T-helper 2 cell treated with Interferon-gamma antibody and Interleukin-4, amounts not matched to agents 5 μg/mL and 100 μg/mL, for 36 hours (primary cell): ENCODE data around the gene EEF1G.
"Not testable (repeated sequence)": the region's sequence is repeated elsewhere in the genome, so short reads cannot be mapped to it uniquely, and the experiment has no call there.

ENCODE experiments used
- DNase-seq: peaks from one replicate; pipeline ENCODE4 v3.0.0; 2021; ENCODE audit warnings: low spot score
- H3K27ac Mint-ChIP-seq: one replicate; pipeline ENCODE4 v1.8.0; 2021; ENCODE audit warnings: mild to moderate bottlenecking, mixed read lengths
- H3K27me3 Mint-ChIP-seq: one replicate; pipeline ENCODE4 v1.8.0; 2021; ENCODE audit warnings: low read depth, mixed read lengths
- H3K36me3 Mint-ChIP-seq: one replicate; pipeline ENCODE4 v1.8.0; 2021; ENCODE audit warnings: low read depth, mixed read lengths
- H3K4me1 Mint-ChIP-seq: one replicate; pipeline ENCODE4 v1.8.0; 2021; ENCODE audit warnings: low read depth, mixed read lengths
- H3K4me3 Mint-ChIP-seq: one replicate; pipeline ENCODE4 v1.8.0; 2022; ENCODE audit warnings: mild to moderate bottlenecking, moderate library complexity, mixed read lengths
- H3K9me3 Mint-ChIP-seq: one replicate; pipeline ENCODE4 v1.8.0; 2021; ENCODE audit warnings: mixed read lengths

EEF1G gene, protein sequence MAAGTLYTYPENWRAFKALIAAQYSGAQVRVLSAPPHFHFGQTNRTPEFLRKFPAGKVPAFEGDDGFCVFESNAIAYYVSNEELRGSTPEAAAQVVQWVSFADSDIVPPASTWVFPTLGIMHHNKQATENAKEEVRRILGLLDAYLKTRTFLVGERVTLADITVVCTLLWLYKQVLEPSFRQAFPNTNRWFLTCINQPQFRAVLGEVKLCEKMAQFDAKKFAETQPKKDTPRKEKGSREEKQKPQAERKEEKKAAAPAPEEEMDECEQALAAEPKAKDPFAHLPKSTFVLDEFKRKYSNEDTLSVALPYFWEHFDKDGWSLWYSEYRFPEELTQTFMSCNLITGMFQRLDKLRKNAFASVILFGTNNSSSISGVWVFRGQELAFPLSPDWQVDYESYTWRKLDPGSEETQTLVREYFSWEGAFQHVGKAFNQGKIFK

DNA sequence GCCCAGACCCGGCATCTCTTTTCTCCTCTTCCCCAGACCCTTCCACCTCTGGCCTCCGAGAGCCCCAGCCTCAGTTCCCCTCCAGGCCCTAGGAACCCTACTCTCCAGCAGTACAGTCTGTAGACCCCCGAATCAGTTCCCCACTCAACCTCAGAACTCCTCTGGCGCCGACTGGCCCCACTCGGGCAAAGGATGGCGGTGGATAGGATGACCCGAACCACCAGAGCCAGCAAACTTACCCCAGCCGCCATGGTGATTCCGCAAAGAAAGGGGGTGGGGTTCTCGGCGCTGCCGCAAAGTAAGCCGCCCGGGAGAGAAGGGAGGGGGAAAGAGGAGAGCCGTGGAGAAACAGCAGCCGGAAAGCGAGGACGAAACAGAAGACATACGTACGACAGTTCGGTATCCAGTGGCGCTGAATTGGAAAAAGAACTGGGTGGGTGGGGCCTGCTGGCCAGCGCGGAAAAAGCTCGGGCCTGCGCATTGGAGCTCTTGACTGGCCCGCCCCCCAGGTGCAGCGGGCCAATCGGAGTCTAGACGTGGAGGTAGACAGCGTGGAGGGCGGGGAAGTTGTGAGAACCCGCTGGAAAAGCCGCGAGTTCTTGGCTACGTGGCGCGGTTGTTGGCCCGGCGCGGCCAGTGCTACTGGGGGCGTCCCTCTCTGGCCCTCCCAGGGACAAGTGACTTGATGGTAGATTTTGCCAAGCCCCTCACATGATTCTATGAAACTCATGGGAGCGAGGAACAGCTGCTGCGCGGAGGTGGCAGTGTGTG is at the start of gene EEF1G:
EEF1G (minus strand) TSS at position 300 of the 771 bp plus-strand sequence; CDS start at position 251, 49 bp downstream.
- peaks cover 59% of the 10 kb centered on the region for H3K36me3 Mint-ChIP-seq
- DNase-seq = peak; percentile 99
- H3K9me3 Mint-ChIP-seq = no peaks in the 10 kb centered on the region
- peak within 1 kb of the TSS; percentile 97 for H3K4me3 Mint-ChIP-seq
- H3K27me3 Mint-ChIP-seq = no peaks in the 10 kb centered on the region
- H3K4me1 Mint-ChIP-seq = peaks cover 37% of the 10 kb centered on the region
- H3K27ac Mint-ChIP-seq = peak within 1 kb of the TSS; percentile 91

DNA sequence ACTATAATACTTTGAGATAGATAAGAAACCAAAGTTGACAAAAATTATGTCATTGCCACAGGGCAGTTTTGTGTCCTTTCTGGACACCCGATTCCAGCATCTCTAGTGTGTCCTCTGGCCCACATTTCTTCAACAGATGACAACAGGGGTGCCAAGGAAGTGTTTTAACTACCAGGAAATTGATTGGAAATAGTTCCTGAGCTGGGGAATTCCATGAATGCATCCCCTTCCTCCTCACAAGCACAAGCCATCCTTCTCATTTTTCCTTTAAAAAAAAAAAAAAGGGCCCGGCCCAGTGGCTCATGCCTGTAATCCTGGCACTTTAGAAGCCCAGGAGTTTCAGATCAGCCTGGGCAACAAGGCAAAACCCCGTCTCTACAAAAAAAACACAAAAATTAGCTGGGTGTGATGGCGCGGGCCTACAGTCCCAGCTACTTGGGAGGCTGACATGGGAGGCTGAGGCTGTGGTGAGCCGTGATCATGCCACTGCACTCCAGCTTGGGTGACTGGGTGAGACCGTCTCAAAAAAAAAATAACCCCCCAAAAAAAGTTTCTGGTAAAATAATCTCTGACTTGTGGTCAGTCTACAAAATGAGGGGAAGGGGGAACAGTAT is 48.9 kb upstream of the EEF1G start:
- no peak for DNase-seq
- Mint-ChIP-seq H3K27ac (peak overlapping the region; percentile 97), H3K4me1 (peaks cover 19% of the 10 kb centered on the region), H3K9me3 (no peaks in the 10 kb centered on the region), H3K4me3 (peak overlapping the region; percentile 85), H3K36me3 (peaks cover 46% of the 10 kb centered on the region), H3K27me3 (no peaks in the 10 kb centered on the region)

DNA sequence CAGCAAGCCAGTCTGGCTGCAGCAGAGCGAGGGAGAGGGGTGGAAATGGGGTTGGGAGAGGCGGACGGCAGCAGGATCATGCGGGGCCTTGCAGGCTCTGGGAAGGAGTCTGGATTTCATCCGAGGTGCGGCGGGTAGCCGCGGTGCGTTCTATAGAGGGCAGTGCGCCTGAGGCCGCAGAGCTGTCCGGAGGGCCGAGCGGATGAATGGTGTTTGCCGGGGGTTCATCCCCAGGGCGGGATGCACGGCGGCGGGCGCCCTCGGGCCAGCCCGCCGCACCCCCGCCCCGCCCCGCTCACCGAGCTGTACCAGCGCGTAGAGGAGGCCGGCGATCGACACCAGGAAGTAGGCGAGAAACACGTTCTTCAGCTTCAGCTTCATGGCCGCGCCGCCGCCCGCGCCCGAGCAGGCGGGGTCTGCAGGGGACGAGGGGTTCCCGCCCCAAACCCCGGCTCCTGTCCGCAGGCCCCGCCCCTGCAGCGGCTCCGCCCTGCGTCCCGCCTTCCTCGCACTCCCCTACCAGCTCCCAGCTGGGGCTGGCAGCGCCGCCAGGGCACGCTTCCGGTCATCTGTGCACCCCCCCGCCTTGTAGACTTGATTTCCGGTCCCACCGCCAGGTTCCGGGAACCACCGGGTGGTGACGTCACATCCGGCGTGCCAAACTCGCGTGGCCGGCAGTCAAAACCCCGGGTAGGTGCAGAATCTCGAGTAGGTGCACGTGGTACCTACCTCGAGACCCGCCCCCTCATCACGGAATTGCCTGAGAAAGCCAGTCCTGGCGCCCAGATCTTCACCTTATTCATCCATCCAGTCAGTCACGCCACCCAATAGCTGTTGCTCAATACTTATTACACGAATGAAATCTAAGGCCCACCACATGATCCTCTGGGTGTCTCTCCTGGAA is 48.1 kb upstream of the EEF1G start, which contains the start of gene B3GAT3:
B3GAT3 (minus strand) TSS at position 420 of the 904 bp plus-strand sequence; CDS start at position 381, 39 bp downstream.
- Mint-ChIP-seq H3K4me1 (peaks cover 19% of the 10 kb centered on the region), H3K9me3 (no peaks in the 10 kb centered on the region), H3K27me3 (no peaks in the 10 kb centered on the region), H3K36me3 (peaks cover 43% of the 10 kb centered on the region), H3K27ac (peak within 1 kb of the TSS; percentile 97), H3K4me3 (peak within 1 kb of the TSS; percentile 85)
- DNase-seq = peak; percentile 97

DNA sequence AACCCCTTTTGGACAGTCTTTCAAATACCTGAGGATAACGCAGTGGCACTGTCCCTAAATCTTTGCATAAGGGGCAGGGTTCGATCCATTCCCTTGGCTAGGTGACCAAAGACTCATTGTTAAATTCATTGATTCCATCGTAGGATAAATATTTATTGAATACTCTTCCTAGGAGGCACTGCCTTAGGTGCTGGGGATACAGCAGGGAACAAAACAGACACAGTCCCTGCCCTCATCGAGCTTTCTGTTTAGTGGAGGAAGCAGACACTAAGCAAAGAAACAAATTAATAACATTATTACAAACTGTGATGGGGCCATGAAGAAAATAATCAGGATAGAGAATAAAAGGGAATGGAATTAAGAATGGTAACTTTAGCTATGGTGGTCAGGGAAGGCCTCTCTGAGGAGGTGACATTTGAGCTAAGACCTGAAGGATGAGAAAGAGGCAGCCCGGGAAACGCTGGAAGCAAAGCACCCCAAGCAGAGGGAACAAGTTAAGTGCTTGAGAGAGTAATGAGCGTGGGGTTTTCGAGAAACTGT is 47.4 kb upstream of the EEF1G start:
- peak overlapping the region; percentile 85 for H3K4me3 Mint-ChIP-seq
- H3K9me3 Mint-ChIP-seq = no peaks in the 10 kb centered on the region
- H3K27ac Mint-ChIP-seq = peak overlapping the region; percentile 89
- peaks cover 19% of the 10 kb centered on the region for H3K4me1 Mint-ChIP-seq
- DNase-seq = no peak
- H3K36me3 Mint-ChIP-seq = peaks cover 40% of the 10 kb centered on the region
- H3K27me3 Mint-ChIP-seq = no peaks in the 10 kb centered on the region

DNA sequence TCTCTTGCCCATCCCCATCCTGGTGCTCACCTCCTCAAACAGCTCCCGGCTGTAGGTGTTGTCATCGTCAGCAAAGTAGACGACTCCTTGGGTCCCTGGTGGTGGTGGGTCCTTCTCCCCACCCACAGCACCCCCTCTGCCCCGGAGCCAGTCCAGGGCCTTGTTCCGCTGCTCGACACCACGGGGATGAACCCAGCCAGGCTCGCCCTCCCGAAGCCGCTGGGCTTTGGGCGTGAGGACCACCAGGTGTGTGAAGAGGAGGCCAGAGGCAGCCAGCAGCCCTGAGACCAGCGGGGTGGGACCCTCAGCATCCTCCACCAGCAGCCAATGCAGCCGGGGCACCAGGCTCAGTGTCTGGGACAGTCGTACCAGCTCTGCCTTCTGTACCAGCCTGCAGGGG is 43.3 kb upstream of the EEF1G start:
- not testable (repeated sequence) for H3K27ac Mint-ChIP-seq, DNase-seq, H3K9me3 Mint-ChIP-seq, H3K4me3 Mint-ChIP-seq, H3K27me3 Mint-ChIP-seq
- Mint-ChIP-seq H3K4me1 (peaks cover 23% of the 10 kb centered on the region), H3K36me3 (peaks cover 29% of the 10 kb centered on the region)

DNA sequence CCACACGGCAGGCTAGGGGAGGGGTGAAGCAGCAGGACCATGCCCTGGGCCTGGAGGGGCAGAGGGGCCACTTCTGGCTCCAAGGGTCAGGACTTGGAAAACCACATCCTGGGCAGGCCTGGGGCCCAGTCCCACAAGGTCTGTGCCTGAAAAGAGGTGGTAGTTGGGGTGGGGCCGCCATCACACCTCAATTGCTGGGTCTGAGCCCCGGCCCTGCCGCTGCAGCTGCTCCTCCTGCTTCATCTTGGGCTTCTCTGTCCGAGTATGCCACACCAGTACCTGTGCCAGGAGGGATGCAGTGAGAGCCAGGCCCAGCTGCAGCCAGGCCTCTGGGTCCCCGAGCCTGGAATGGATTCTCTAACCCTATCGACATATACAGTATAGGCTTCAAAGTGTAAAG is 41.8 kb upstream of the EEF1G start:
- peaks cover 25% of the 10 kb centered on the region for H3K4me1 Mint-ChIP-seq
- no peak overlapping the region for H3K27ac Mint-ChIP-seq

DNA sequence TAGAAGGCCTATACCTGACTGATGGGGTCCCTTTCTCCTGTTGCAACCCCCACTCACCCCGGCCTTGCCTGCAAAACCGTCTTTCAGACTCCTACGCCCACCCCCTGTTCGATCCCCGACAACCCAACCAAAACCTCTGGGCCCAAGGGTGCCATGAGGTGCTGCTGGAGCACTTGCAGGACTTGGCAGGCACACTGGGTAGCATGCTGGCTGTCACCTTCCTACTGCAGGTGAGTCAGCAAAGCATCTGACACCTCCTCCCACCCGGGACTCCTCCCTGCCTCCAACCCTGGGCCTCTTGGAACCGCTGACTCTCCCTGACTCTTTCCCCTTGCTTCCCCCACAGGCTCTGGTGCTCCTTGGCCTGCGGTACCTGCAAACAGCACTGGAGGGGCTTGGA is 40.6 kb upstream of the EEF1G start:
- H3K4me1 Mint-ChIP-seq = peaks cover 26% of the 10 kb centered on the region
- H3K27ac Mint-ChIP-seq = peak overlapping the region; percentile 76
- no peak for DNase-seq
- H3K27me3 Mint-ChIP-seq = no peaks in the 10 kb centered on the region
- H3K4me3 Mint-ChIP-seq = no peak overlapping the region
- H3K9me3 Mint-ChIP-seq = no peaks in the 10 kb centered on the region
- H3K36me3 Mint-ChIP-seq = peaks cover 30% of the 10 kb centered on the region

More for the DNA sequence above, 41.8 kb upstream of the EEF1G start:
- Mint-ChIP-seq H3K36me3 (peaks cover 22% of the 10 kb centered on the region), H3K9me3 (no peaks in the 10 kb centered on the region), H3K27me3 (no peaks in the 10 kb centered on the region), H3K4me3 (no peak overlapping the region)
- no peak for DNase-seq

DNA sequence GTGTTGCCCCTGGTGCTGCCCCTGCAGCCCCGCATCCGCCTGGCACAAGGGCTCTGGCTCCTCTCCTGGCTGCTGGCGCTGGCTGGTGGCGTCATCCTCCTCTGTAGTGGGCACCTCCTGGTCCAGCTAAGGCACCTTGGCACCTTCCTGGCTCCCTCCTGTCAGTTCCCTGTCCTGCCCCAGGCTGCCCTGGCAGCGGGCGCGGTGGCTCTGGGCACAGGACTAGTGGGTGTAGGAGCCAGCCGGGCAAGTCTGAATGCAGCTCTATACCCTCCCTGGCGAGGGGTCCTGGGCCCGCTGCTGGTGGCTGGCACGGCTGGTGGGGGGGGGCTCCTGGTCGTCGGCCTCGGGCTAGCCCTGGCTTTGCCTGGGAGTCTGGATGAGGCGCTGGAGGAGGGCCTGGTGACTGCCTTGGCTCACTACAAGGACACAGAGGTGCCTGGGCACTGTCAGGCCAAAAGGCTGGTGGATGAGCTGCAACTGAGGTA is 39.6 kb upstream of the EEF1G start:
- H3K4me3 Mint-ChIP-seq = no peak overlapping the region
- H3K4me1 Mint-ChIP-seq = peaks cover 27% of the 10 kb centered on the region
- no peak for DNase-seq

DNA sequence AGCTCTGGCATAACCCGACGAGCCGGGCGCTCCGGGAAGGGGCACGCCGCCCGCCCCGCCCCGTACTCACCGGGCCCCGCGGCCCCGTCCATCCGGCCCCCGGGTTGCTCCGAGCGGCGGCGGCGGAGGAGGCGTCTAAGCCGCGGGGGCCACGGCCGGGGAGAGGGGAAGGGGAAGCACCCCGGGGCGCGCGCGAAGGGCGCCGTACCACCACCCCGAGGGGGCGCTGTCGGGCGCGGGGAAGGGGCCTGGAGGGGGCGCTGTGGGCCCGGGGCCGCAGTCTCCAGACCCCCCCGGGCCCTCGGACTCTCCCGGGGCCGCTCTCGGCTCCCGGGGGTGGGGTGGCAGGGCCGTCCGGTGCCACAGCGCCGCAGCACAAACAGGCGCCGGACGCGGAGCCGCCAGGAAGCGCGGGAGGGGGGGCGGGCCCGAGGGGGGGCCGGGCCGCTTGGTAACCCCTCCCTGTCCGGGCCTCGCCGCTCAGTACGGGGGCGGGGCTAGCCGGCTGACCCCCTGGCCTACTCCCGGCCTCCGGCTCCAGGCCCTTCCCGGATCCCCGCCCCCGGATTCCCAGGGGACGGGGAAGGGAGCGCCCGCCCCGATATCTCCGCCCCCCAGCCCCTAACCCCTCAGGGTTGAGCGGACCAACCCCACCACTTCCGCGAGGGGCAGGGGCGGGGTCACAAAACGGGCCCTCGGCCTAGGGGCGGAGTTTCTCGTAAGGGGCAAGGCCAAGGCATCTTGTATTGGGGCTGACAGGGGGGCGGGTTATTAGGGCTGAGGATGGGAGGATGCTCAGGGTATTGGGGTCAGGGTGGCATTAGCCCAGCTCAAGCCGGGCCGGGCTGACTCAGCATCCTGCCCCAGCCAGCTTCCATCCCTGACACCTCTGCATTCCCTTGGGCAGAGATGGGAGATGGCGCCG is 38.9 kb upstream of the EEF1G start, which contains the start of the genes EML3 and ROM1:
EML3 (minus strand) TSS at position 410 of the 925 bp plus-strand sequence; CDS start at position 92, 318 bp downstream.
ROM1 (plus strand) TSS at position 892 of the 925 bp plus-strand sequence; CDS start at position 917, 25 bp downstream.
- Mint-ChIP-seq H3K4me3 (peak within 1 kb of the TSS; percentile 88), H3K27ac (peak within 1 kb of the TSS; percentile 88), H3K27me3 (no peaks in the 10 kb centered on the region), H3K36me3 (peaks cover 35% of the 10 kb centered on the region), H3K4me1 (peaks cover 31% of the 10 kb centered on the region), H3K9me3 (no peaks in the 10 kb centered on the region)
- DNase-seq = peak; percentile 86

More for the DNA sequence above, 39.6 kb upstream of the EEF1G start:
- Mint-ChIP-seq H3K27ac (peak overlapping the region; percentile 82), H3K9me3 (no peaks in the 10 kb centered on the region), H3K36me3 (peaks cover 32% of the 10 kb centered on the region), H3K27me3 (no peaks in the 10 kb centered on the region)

DNA sequence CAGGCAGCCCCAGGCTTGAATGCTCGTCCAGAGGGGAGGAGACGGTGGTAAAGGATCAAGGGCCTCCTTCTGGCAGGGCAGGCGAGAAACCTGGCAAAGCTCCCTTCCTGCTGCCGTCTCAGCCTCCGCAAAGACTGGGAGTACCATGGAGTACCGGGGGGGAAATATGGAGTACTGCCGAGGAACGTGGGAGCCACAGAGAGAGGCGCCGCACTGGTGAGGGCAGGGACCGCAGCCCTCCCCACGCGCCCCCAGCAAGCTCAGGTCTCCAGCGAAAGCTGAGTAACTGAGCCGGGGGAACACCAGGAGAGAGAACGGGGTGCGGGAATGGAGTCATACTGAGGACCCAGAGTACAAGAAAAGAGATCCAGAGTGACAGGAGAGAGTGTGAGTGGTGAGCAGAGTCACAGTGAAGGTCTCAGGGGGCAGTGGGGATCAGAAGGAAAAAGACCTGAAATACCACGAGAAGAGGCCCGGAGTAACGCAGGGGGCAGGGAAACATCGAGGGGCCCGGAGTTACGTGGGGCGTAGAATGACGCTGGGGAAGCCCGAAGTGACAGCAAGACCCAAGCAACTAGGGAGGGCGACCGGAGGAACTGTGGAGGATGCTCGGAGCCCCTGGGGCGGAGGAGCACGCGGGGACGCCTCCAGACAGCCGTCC is 38.1 kb upstream of the EEF1G start:
- peak overlapping the region; percentile 88 for H3K27ac Mint-ChIP-seq
- H3K4me1 Mint-ChIP-seq = peaks cover 31% of the 10 kb centered on the region
- DNase-seq = peak; percentile 44
- H3K36me3 Mint-ChIP-seq = peaks cover 34% of the 10 kb centered on the region
- no peaks in the 10 kb centered on the region for H3K27me3 Mint-ChIP-seq
- H3K4me3 Mint-ChIP-seq = peak overlapping the region; percentile 88
- no peaks in the 10 kb centered on the region for H3K9me3 Mint-ChIP-seq

DNA sequence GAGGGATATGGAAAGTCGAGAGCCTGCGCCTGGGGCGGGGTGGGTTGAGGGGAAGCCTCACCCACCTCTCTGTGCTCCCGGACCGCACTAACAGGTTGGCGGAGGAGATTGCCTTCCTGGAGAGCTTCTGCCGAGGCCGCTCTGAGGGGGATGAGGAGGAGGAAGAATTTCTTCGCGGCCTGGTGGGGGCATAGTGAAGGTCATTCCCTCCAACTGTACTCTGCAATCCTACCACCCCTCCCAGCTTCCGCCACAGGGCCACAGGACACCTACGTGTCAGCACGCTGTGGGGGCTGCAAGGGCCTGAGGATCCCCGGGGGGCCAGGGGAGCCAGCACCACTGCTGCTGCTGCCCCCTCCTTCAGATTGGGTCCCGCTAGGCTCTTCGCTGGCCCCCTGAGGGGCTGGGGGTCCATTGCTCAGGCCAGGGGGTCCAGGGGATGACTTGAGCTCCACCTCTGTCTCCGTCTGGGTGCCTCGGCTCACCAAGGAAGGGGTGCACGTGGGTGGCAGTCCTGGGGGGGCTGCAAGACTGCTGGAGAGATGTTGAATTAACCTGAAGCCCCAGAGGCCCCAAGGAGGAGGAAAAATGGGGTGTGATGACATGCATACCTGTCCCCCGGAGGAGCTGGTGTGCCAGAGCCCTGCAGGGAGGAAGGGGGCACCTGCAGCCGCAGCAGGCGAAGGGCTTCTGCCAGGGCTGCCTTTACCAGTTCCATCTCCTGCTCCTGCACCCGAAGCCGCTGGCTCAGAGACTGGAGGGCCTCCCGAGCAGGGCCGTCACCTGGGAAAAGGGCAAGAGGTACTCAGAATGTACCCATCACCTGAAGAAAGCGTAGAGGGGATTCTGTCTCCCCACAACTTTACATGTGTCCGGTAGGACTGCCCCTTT is 37.4 kb upstream of the EEF1G start:
- no peak for DNase-seq
- no peaks in the 10 kb centered on the region for H3K9me3 Mint-ChIP-seq
- no peaks in the 10 kb centered on the region for H3K27me3 Mint-ChIP-seq
- peaks cover 31% of the 10 kb centered on the region for H3K4me1 Mint-ChIP-seq
- peak overlapping the region; percentile 88 for H3K4me3 Mint-ChIP-seq
- H3K27ac Mint-ChIP-seq = peak overlapping the region; percentile 88
- peaks cover 33% of the 10 kb centered on the region for H3K36me3 Mint-ChIP-seq
